CD4-positive, alpha-beta T cell treated with Interferon gamma for 1 hour (primary cell): ENCODE results near the gene RNF11.
"Not testable (repeated sequence)": the region's sequence is repeated elsewhere in the genome, so short reads cannot be mapped to it uniquely, and the experiment has no call there.

ENCODE experiments used
- DNase-seq: peaks from one replicate; pipeline ENCODE4 v3.0.0-alpha.2; 2020

Gene RNF11

DNA sequence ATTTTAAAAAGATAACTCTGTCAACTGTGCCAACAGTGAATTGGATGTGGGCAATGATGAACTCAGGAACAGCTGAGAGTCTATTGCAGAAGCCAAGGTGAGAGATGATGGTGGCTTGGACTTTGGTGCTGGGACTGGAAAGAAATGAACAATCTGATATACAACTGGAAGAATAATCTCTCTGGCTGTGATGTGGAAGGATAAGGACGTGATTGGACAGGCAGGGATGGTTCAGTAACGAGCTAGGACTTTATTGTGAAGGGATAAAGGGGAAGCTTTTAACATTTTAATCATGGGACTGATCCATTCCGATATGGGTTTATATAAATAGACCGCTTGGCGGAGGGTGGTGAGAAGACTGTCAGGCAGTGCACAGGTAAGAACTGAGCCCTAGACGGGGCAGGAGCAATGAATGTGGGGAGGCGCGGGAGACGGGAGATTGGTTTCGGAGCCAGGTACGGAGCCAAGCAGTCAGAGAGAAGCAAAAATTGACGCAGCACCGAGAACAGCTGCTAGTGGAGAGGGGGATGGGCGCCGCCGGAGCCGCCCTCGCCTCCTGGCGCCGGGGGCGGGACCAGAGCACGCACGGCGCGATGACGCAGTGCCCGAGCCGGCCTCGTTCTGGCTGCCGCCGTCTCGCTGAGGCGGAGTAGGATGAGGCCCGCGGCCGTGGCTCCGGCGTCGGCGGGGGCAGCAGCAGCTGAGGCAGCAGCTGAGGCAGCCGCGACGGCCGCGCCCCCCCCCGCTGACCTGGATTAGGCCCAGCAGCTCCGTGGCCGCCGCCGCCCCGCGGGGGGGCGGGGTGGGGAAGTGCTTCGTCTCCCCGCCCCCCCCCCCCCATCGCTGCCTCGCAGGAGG is at the start of gene RNF11:
Gene RNF11, plus strand, starts transcription at position 601 of the 858 bp plus-strand sequence. CDS start 484 bp downstream, outside the sequence.
- peak; percentile 92 for DNase-seq

- DNase-seq = no peak
These were observed 47.8 kb upstream of the RNF11 start for GRCh38 chr1:51188230-51188629.

- peak; percentile 20 for DNase-seq
These were observed 46.5 kb upstream of the RNF11 start for GRCh38 chr1:51189421-51190073.

DNA sequence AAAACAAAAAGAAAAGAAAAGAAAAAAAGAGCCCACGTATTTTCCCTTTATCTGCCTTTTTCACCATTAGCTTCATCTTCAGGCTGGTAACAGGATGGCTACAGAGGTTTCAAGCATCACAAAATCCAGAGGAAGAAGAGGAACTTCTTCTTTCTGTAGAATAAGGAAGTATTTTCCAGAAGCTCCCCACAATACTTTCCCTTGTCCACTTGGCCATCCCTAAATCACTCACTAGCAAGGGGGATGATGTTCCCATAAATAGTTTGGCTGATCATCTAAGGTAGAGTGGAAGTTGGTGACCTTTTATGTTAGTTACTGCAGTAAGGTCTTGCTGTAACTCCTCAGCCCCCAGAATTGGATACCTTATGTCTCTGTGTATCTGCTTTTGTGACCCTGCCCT is 45.1 kb upstream of the RNF11 start:
- no peak for DNase-seq

- peak; percentile 15 for DNase-seq
These were observed 43.7 kb upstream of the RNF11 start for GRCh38 chr1:51192213-51192843.

- DNase-seq = no peak
These were observed 42.5 kb upstream of the RNF11 start for GRCh38 chr1:51193564-51193963.

DNA sequence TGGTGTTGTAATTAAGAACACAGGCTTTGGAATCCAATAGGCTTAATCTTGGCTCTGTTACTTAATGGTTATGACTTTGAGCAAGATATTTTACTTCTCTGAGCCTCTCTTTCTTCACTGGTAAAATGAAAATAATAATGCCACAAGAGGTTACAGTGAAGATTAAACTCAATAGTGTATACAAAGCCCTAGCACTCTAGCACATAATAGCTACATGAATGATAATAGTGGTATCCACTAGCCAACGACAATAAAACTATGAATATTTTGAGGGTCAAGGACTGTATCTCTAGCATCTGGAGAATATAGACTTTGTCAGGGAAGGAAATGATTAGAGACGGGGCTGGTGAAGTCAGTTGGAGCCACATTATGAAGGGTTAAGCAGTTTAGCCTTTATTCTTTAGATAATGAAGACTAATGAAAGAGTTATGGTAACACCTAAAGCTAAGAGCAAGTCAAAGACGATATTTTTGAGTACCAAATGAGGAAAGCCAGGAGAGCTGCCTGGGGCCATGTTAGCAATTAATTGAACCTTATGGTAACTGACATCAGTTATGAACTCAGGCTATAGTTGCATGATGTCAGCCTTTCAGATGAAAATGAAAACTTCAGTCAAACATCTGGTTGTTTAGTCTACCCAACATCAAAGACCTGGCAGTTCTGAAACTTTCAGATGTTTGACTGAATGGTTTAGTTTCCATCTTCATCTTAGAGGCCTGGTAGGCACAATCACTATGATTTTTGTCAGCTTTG is 32.8 kb upstream of the RNF11 start:
- no peak for DNase-seq

DNA sequence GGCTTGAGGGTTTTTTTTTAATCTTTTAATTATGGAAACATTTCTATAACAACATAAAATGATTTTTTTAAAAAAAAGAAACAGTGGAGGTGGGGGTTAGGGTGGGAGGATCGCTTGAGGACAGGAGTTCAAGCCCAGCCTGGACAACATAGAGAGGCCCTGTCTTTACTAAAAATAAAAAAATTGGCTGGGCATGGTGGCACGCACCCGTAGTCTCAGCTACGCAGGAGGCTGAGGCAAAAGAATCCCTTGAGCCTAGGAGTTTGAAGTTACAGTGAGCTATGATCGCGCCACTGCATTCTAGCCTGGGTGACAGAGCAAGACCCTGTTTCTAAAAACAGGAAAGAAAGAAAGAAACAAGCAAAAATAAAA is 32.2 kb upstream of the RNF11 start:
- DNase-seq = no peak

DNA sequence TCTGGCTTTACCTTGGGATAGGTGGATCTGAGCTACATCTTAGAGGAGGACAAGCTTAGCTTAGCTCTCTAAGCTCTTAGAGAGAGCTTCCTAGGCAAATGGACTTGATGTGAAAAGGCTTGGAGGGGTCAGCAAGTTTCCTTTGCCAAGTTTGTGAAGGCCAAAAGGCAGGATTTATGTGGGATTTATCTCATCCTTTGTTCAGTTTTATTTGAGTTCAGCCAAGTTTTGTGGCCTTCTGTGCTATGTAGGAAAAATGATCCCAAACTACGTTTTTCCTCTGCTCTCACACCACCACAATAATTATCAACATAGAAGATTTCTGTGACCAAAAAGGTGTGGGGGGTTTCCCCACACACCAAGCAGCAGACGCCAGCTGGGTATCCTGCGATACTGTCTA is 26.0 kb upstream of the RNF11 start:
- DNase-seq = no peak

DNA sequence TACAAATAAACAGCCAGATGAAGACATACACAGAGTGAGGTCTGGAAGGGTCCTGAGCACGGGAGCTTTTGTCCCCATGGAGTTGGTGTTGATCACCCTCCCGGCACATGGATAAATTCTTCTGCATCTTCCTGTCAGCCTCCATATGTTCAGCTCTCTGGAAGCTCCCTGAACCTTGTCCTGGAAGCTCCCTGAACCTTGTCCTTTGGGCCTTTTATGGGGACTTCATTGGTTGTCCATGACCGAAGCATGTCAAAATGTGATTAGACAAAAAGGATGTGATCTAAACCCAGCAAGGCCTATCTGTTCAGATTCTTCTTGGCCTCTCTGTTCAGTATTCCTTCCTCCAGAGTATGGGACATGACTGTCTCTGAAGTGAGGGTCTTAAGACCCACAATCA is 25.4 kb upstream of the RNF11 start:
- DNase-seq = no peak

DNA sequence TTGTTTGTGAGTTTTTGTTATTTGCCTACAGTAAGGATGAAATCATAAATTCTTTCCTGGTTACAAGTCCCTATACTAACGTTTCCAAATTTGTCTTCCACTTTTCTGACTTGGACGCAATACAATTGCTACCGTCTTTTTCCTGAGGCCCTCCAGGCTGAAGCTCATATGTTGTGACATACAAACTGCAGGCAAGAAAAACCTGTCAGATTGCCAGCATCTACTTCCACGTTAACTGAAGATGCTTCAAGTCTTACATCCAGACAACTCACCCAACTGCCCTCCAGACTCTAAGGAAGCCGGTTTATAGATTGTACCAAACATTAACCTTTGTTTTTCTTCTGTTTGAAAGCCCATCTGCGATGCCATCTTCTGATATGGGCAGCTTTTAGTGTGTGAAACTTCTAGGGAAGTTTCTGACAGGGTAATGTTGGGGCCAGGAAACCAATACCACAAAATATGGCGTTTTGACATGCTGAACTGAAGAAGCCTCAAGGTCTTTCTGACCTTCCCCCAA is 21.4 kb upstream of the RNF11 start:
- no peak for DNase-seq

DNA sequence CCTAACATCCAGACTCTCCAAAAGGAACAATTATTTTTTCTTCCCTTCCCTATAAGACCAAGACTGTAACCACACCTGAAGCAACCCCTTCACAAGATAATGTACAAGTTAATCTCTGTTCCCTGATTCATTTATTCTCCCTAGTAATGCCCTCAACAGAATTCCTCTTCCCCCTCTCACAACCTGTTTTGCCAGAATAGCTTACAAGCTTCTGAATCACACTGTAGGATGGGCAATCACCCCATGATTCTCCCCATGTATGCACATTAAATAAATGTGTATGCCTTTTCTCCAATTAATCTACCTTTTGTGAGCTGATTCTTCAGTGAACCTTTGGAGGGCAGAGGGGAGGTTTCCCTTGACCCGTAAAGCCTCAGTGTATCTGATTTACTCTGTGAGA is 20.9 kb upstream of the RNF11 start:
- DNase-seq = no peak

DNA sequence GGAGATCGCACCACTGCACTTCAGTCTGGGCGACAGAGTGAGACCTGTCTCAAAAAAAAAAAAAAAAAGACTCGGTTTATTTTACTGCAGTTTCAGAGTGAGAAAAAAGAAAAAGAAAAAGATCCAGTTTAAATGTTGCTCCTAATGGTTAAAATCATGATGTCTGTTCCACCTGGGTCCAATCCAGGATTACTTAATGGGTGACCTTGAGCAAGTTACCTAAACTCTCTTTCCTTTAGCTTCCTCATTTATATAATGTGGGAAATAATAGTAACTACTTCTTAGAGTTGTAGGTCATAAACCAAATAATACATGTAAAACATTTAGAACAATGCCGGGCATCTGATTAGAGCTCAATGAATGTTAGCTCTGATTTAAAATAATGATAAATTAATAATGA is 19.4 kb upstream of the RNF11 start:
- DNase-seq = no peak

- no peak for DNase-seq
These were observed 19.0 kb upstream of the RNF11 start for GRCh38 chr1:51217101-51217500.

DNA sequence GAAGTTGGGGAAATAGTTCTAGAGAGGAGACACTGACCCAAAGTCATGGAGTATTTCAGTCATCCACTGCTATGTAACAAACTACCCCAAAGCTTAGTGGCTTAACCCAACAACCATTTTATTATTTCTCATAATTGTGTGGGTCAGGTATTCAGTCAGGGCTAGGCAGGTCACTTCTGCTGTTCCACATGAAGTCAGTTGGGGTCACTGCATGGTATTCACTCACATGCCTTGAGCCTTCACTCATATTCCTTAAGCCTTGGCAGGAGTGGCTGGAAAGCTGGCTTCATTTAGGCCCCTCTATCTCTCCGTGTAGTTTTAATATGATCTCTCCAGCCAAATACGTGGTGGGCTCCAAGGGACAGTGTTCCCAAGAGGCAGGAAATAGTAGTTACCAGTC is 17.5 kb upstream of the RNF11 start:
- DNase-seq = no peak

- no peak for DNase-seq
These were observed 17.1 kb upstream of the RNF11 start for GRCh38 chr1:51219022-51219421.

DNA sequence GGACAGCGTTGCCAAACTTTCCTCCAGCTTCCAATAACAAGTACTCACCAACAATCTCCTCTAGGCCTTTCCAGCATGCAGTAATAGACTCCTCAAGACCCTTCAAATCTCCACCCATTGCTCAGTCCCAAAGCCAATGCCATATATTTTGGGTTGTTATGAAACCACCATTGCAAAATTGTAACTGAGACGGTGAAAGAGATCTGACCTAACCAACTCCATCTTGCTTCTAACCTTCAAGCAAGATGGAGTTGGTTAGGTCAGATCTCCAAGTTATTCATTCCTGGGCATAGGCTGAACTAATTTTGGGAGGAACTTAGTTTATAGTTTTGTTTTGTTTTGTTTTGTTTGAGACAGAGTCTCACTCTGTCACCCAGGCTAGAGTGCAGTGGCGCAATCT is 14.5 kb upstream of the RNF11 start:
- DNase-seq = not testable (repeated sequence)

- DNase-seq = no peak
These were observed 13.8 kb upstream of the RNF11 start for GRCh38 chr1:51222136-51222787.

DNA sequence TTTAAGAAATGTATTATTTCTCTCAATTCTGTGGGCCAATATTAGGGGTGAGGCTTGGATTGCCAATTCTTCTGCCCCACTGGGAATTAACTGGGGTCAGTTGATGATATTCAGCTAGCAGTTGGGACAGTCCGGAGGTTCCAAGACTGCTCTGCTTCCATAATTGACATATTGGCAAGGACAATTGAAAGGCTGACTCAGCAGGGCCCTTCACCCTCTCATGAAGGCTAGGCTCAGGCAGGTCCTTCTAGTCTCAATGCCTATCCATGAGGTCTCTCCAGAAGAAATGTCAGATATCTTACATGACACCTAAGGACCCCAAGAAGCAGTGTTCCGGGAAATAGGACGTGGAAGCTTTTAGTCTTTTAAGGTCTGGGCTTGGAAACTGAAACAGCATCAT is 13.3 kb upstream of the RNF11 start:
- no peak for DNase-seq

- DNase-seq = no peak
These were observed 11.8 kb upstream of the RNF11 start for GRCh38 chr1:51224255-51224654.

GRCh38 chr1:51227231-51227960 is 8.7 kb upstream of the RNF11 start:
- DNase-seq = not testable (repeated sequence)

DNA sequence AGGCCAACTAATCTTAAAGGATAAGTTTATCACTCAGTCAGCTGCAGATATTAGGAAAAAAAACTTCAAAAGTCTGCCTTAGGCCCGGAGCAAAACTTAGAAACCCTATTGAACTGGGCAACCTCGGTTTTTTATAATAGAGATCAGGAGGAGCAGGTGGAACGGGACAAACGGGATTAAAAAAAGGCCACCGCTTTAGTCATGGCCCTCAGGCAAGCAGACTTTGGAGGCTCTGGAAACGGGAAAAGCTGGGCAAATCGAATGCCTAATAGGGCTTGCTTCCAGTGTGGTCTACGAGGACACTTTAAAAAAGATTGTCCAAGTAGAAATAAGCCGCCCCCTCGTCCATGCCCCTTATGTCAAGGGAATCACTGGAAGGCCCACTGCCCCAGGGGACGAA is 7.6 kb upstream of the RNF11 start:
- DNase-seq = not testable (repeated sequence)
